ENCODE data around the gene PSMA6. TPM values are rescaled to one million over a fixed set of nuclear protein-coding genes. Genes with fewer than 3 reads are reported as not detected.

PSMA6 gene
- total RNA-seq, 1 experiment from 2014 or later = 307 TPM

DNA sequence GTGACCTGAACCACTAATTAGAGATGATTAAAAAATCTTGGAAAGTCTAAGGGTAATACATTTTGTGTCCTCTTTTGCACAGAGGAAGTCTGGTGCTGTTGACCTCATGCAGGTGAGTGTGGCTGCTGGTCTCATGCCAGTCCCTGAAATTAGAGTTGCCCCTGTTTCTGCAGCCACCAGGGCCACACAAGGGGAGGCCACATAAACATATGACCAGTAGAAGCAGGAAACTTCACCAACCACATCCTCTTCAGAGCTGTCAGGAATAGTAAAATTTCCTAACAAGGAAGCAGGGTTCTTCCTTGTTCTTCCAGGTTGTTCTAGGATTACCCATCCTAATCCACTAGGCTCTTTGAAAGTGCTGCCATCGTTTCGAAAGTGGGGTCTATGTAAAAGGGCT is 28.3 kb downstream of the PSMA6 start:
- H3K4me3 ChIP-seq (ENCODE audit: low read length) = no peak overlapping the region
- no peaks in the 10 kb centered on the region for H3K79me2 ChIP-seq (ENCODE audit: low read length)
- no peaks in the 10 kb centered on the region for H3F3A ChIP-seq (ENCODE audit: low read length, unreplicated experiment)
- intact Hi-C loops (cut with micrococcal nuclease) = no loop called here
- no peaks in the 10 kb centered on the region for H3K9me3 ChIP-seq (ENCODE audit: low read length)
- H3K27me3 ChIP-seq (ENCODE audit: low read length) = no peaks in the 10 kb centered on the region
- no peaks in the 10 kb centered on the region for H3K4me1 ChIP-seq (ENCODE audit: insufficient read depth, low read length)
- ATAC-seq = peak; percentile 42; the same call in 1 of the 2 replicates
- no peaks in the 10 kb centered on the region for H3K9me2 ChIP-seq (replicated peaks; ENCODE audit: low read length)
- H3K27ac ChIP-seq (ENCODE audit: low read length) = no peak overlapping the region
- H3K4me2 ChIP-seq (ENCODE audit: low read length) = no peak overlapping the region
- BruUV-seq (replicated peaks) = no TSS peak
- DNase-seq = no peak
- no peak overlapping the region for H3K9ac ChIP-seq (ENCODE audit: low read length)
- TF ChIP-seq EZH2 (IDR thresholded peaks at IDR 0.05; ENCODE audit: low read length, unreplicated experiment) = no peak
- TF ChIP-seq, protein P1, sequence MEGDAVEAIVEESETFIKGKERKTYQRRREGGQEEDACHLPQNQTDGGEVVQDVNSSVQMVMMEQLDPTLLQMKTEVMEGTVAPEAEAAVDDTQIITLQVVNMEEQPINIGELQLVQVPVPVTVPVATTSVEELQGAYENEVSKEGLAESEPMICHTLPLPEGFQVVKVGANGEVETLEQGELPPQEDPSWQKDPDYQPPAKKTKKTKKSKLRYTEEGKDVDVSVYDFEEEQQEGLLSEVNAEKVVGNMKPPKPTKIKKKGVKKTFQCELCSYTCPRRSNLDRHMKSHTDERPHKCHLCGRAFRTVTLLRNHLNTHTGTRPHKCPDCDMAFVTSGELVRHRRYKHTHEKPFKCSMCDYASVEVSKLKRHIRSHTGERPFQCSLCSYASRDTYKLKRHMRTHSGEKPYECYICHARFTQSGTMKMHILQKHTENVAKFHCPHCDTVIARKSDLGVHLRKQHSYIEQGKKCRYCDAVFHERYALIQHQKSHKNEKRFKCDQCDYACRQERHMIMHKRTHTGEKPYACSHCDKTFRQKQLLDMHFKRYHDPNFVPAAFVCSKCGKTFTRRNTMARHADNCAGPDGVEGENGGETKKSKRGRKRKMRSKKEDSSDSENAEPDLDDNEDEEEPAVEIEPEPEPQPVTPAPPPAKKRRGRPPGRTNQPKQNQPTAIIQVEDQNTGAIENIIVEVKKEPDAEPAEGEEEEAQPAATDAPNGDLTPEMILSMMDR (conservative IDR thresholded peaks at IDR 0.05; ENCODE audit: low read depth, low read length) = no peak
- TF ChIP-seq EZH2phosphoT487 (IDR thresholded peaks at IDR 0.05; ENCODE audit: borderline replicate concordance, low read length) = no peak
- no peaks in the 10 kb centered on the region for H4K20me1 ChIP-seq (ENCODE audit: low read length)
- peaks cover 26% of the 10 kb centered on the region for H3K36me3 ChIP-seq (ENCODE audit: low read depth, low read length)
- CTCF ChIA-PET = interaction anchor here (0.6 kb wide), 1 partner anchor 59 kb away, joined by 3 read pairs; no protein-coding TSS in a partner anchor
- POLR2A ChIA-PET (ENCODE audit: unreplicated experiment) = no interaction called here
- H2AFZ ChIP-seq (ENCODE audit: low read length) = no peak overlapping the region

DNA sequence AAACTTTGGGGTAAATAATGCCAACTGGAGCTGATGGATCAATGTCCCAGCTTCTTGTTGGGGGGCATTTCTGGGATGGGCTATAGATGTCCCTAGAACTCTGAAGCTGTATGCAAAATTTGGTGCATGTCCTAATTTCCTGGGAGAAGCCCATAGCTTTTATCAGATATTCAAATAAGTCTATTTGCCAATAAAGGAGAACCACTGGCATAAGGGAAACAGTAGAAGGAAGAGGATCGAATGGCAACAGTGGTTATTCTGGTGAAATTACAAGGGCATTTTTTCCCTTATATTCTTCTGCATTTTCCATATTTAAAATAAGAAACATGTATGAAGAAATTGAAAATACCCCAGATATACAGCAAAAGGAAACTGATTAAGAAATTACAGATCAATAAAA is 34.2 kb downstream of the PSMA6 start:
- ATAC-seq (no peak), DNase-seq (no peak)
- ChIA-PET POLR2A (ENCODE audit: unreplicated experiment) (no interaction called here), CTCF (no interaction called here)
- Histone ChIP-seq H3F3A (ENCODE audit: low read length, unreplicated experiment) (no peaks in the 10 kb centered on the region), H2AFZ (ENCODE audit: low read length) (no peak overlapping the region), H3K9me2 (replicated peaks; ENCODE audit: low read length) (no peaks in the 10 kb centered on the region), H3K9ac (ENCODE audit: low read length) (no peak overlapping the region), H3K9me3 (ENCODE audit: low read length) (no peaks in the 10 kb centered on the region), H4K20me1 (ENCODE audit: low read length) (no peaks in the 10 kb centered on the region), H3K4me2 (ENCODE audit: low read length) (no peak overlapping the region), H3K27me3 (ENCODE audit: low read length) (no peaks in the 10 kb centered on the region), H3K4me1 (ENCODE audit: insufficient read depth, low read length) (peaks cover 1% of the 10 kb centered on the region), H3K79me2 (ENCODE audit: low read length) (no peaks in the 10 kb centered on the region), H3K36me3 (ENCODE audit: low read depth, low read length) (no peaks in the 10 kb centered on the region), H3K27ac (ENCODE audit: low read length) (no peak overlapping the region), H3K4me3 (ENCODE audit: low read length) (no peak overlapping the region)
- intact Hi-C loops (cut with micrococcal nuclease) = no loop called here
- TF ChIP-seq EZH2 (IDR thresholded peaks at IDR 0.05; ENCODE audit: low read length, unreplicated experiment) = no peak
- TF ChIP-seq EZH2phosphoT487 (IDR thresholded peaks at IDR 0.05; ENCODE audit: borderline replicate concordance, low read length) = no peak
- TF ChIP-seq, protein P1 (conservative IDR thresholded peaks at IDR 0.05; ENCODE audit: low read depth, low read length) = no peak
- BruUV-seq (replicated peaks) = no TSS peak

All from PC-3 (cell line).